HUES64 (cell line): ENCODE data around the gene TBXAS1.

Experiments used
- H3K27ac ChIP-seq: 2 replicates; pipeline ENCODE4 v1.7.0; 2013; ENCODE audit warnings: low read depth, low read length, inconsistent platforms
- H3K27me3 ChIP-seq: 2 replicates; pipeline ENCODE4 v1.6.1; 2013; ENCODE audit warnings: mild to moderate bottlenecking, low read length; ENCODE audit not compliant: insufficient read depth
- H3K36me3 ChIP-seq: 2 replicates; pipeline ENCODE4 v1.6.1; 2013; ENCODE audit warnings: mild to moderate bottlenecking, low read length; ENCODE audit not compliant: insufficient read depth
- H3K4me1 ChIP-seq: 2 replicates; pipeline ENCODE4 v1.6.1; 2013; ENCODE audit warnings: mild to moderate bottlenecking, low read length, moderate library complexity; ENCODE audit not compliant: insufficient read depth
- H3K4me3 ChIP-seq: 2 replicates; pipeline ENCODE4 v1.5.1; 2013; ENCODE audit warnings: mild to moderate bottlenecking, low read length, moderate library complexity
- H3K9ac ChIP-seq: 2 replicates; pipeline ENCODE4 v1.6.1; 2013; ENCODE audit warnings: mild to moderate bottlenecking, low read depth, low read length
- H3K9me3 ChIP-seq: 2 replicates; pipeline ENCODE4 v1.6.1; 2013; ENCODE audit warnings: low read depth, low read length; ENCODE audit not compliant: insufficient read depth
- WGBS: fragments of 150-250, 120-280 bp; methylation state at CpG from one replicate; pipeline ENCODE4 v1.1.7; 2013; ENCODE audit warnings: missing lambda C conversion rate; 5-methylcytosine and 5-hydroxymethylcytosine counted together

Gene TBXAS1

DNA sequence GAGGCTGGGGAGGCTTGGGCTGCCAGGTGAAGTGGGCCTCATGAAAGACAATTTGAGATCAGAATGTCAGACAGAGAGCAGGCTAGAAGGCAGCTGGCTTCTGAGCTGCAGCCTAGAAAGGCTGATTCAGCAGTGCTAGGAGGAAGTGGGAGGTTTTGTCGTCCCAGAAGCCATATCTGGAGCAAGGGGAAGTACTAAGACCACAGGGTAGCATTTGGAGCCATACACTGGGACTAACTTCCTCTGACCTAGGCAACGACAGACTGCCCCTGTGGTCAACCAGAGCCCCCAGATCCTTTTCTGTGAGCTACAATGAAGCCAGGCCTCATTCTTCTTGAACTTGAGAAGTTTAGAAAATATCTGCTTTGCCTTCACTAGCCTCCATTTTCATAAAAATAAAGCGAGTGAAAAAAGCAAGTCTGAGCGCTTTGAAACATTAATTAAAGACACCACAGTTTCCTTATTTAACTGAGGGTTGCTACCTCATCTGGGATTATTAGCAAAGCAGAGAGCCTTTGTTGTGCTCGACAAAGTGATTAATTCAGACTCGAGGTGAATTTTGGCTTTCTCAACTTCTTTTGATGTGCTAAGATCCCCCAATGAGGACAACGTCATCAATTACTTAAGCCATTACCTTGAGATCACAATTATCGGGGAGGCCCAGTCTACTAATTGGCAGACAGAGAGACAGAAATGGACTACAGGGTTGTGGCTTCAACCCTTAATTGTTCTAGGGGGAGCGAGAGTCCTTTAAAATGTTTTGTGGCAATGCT is 26.6 kb downstream of the TBXAS1 start:
- Histone ChIP-seq H3K27ac (no peak overlapping the region), H3K9ac (no peak overlapping the region), H3K4me3 (no peak overlapping the region), H3K36me3 (no peaks in the 10 kb centered on the region), H3K4me1 (no peaks in the 10 kb centered on the region), H3K27me3 (no peaks in the 10 kb centered on the region), H3K9me3 (no peaks in the 10 kb centered on the region)
- WGBS, result 77% methylated on average over 9 of the region's 9 CpGs

DNA sequence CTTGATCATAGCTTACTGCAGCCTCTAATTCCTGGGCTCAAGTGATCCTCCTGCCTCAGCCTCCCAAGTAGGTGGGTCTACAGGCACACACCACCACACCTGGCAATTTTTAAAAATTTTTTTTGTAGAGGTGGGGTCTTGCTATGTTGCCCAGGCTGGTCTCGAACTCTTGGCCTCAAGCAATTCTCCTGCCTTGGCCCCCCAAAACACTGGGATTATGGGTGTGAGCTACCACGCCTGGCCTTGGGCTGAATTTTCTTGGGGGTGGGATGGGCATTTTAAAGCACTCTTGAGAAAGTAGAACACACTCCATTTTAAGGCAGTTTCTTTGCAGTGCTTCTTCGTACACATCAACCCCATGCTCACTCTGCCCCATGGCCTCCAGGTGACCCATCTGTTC is 28.7 kb downstream of the TBXAS1 start:
- WGBS, result 95% methylated on average over 3 of the region's 3 CpGs
- H3K9ac ChIP-seq, result no peak overlapping the region
- no peaks in the 10 kb centered on the region for H3K4me1 ChIP-seq
- H3K27me3 ChIP-seq, result no peaks in the 10 kb centered on the region
- no peaks in the 10 kb centered on the region for H3K36me3 ChIP-seq
- no peak overlapping the region for H3K27ac ChIP-seq
- no peaks in the 10 kb centered on the region for H3K9me3 ChIP-seq
- H3K4me3 ChIP-seq, result no peak overlapping the region

DNA sequence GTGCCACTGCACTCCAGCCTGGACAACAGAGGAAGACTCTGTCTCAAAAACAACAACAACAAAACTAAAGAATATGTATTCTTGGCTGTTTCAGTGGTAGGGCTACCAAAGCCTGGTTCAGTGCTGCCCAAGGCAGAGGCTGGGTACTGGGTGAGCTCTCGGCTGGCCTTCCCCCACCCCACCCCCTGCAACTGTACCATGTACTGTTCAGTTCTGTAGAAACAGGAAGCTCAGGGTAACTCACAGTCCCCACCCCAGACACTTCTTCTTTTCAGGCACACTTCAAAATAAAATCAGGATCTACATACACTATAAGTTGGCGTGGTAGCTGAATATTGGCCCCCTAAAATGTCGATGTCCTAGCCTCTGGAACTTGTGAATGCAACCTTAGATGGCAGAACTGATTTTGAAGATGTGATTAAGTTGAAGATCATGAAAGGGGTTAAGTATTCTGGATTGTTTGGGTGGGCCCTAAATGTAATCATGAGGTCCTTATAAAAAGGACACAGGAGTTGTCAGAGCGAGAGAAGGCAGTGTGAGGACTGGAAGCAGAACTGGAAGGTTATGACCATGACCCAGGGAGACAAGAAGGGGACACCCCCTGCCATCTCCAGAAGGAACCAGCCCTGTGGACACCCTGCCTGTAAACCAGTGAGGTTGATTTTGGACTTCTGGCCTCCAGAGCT is 31.2 kb downstream of the TBXAS1 start:
- no peak overlapping the region for H3K27ac ChIP-seq

DNA sequence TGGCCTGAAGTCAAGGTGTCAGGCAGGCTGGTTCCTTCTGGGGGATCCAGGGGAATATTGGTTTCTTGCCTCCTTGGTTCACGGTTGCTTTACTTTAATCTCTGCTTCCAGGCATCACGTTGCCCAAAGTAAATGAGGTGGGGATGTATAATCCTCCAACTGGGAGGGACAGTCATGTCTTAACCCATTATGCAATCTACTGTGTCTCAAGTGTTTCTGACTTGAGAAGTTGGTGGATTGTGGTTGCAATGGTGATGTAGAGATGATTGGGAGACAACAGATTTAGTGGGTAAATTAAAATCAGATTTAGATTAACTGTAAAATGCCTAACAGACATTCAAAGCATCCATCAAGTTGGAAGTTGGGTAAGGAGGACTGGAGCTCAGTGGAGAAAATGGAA is 32.7 kb downstream of the TBXAS1 start:
- no peaks in the 10 kb centered on the region for H3K4me1 ChIP-seq
- no peak overlapping the region for H3K27ac ChIP-seq
- H3K27me3 ChIP-seq, result no peaks in the 10 kb centered on the region
- no peak overlapping the region for H3K9ac ChIP-seq
- peaks cover 12% of the 10 kb centered on the region; the same call in 1 of the 2 replicates for H3K9me3 ChIP-seq
- no peaks in the 10 kb centered on the region for H3K36me3 ChIP-seq
- 66% methylated on average over 2 of the region's 2 CpGs for WGBS
- H3K4me3 ChIP-seq, result no peak overlapping the region

More for the DNA sequence above, 31.2 kb downstream of the TBXAS1 start:
- Histone ChIP-seq H3K4me1 (no peaks in the 10 kb centered on the region), H3K27me3 (no peaks in the 10 kb centered on the region), H3K9ac (no peak overlapping the region), H3K36me3 (no peaks in the 10 kb centered on the region), H3K9me3 (peaks cover 12% of the 10 kb centered on the region; the same call in 1 of the 2 replicates), H3K4me3 (no peak overlapping the region)
- WGBS, result 94% methylated on average over 4 of the region's 4 CpGs

DNA sequence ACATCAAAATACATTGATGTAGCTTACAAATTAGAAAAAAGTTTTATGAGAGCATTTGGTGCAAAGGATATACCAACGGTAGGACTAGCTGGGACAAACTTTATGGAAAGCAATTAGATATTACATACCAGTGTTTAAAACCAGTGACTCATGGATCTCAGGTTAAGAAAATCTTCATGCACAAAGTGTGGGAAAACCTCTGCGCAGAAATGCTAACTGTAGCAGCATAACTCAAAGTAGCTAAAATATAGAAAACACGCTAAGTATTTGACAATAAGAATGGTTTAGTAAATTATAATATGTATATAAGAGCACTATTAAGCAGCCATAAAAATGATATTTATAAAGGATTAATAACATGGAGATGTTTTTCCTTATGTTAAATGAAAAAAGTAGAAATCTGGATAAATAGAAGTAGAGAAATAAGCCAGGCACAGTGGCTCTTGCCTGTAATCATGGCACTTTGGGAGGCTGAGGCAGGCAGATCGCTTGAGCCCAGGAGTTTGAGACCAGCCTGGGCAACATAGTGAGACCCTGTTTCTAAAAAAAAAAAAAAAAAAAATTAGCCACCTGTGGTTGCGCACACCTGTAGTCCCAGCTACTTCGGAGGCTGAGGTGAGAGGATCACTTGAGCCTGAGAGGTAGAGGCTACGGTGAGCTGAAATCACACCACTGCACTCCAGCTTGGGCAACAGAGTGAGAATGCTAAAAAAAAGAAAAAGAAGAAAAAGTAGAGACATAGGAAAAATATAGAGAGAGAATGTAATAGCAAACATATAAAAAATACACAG is 37.2 kb downstream of the TBXAS1 start:
- H3K4me1 ChIP-seq, result no peaks in the 10 kb centered on the region
- H3K9ac ChIP-seq, result no peak overlapping the region
- no peak overlapping the region for H3K4me3 ChIP-seq
- 95% methylated on average over 6 of the region's 7 CpGs for WGBS
- H3K27me3 ChIP-seq, result no peaks in the 10 kb centered on the region
- H3K36me3 ChIP-seq, result no peaks in the 10 kb centered on the region
- H3K9me3 ChIP-seq, result peaks cover 12% of the 10 kb centered on the region; the same call in 1 of the 2 replicates
- no peak overlapping the region for H3K27ac ChIP-seq

DNA sequence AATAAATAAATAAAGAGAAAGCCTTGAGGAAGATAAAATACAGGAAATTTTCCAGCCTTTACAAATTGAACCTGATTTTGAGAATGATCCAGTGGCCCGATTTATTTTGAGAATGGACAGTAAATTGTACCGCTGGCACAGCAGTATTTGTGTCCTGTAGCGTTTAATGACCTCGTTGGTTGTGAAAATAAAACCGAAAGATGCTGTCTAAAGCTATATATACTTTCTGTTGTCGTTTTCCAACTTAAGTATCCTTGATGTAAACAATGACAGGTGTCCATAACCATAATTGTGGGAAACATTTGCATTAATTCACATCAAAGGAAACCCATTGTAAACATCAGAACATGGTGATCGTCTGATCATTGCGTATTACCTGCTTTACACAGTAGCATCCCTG is 38.8 kb downstream of the TBXAS1 start:
- H3K9me3 ChIP-seq, result peaks cover 12% of the 10 kb centered on the region; the same call in 1 of the 2 replicates
- H3K27ac ChIP-seq, result no peak overlapping the region
- H3K27me3 ChIP-seq, result no peaks in the 10 kb centered on the region
- 96% methylated on average over 8 of the region's 8 CpGs for WGBS
- no peaks in the 10 kb centered on the region for H3K4me1 ChIP-seq
- no peaks in the 10 kb centered on the region for H3K36me3 ChIP-seq
- H3K4me3 ChIP-seq, result no peak overlapping the region
- no peak overlapping the region for H3K9ac ChIP-seq

DNA sequence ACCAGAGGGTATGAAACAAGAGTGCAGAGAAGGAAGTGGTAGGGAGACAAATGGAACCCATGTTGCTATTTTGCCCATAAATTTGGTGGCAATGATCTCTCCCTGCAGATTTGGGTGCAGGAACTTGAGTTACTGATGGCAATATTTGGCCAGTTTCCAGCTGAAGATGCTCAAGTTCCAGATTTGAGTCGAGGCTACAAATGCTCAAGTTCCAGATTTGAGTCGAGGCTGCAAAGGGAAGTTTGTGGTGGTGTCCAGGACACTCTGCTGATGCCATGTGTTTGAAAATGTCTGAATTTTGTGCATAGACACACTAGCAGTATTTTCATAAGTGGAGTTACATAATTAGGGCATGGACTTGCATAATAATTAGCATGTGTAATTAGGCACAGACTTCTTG is 40.8 kb downstream of the TBXAS1 start:
- Histone ChIP-seq H3K9ac (no peak overlapping the region), H3K27ac (no peak overlapping the region), H3K36me3 (no peaks in the 10 kb centered on the region), H3K27me3 (no peaks in the 10 kb centered on the region), H3K4me1 (no peaks in the 10 kb centered on the region), H3K4me3 (no peak overlapping the region), H3K9me3 (no peaks in the 10 kb centered on the region)
- 96% methylated on average over 2 of the region's 2 CpGs for WGBS

DNA sequence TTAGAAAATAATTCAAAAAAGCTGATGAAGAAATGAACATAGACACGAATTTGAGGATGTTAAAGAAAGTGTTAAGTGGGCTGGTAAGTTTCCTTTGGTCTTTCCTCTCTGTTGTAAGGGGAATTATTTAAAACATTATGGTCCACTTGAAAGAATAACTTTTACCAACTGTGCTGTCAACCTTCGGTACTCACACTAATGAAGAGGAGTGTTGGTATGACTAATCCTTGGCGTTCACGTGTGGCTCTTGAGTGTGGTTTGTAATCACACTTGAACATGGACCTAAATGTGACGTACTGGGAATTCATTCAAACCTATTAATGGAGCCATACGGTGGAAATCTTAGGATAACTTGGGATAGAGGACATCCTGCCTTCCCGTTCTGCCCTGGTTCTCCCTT is 41.3 kb downstream of the TBXAS1 start:
- no peaks in the 10 kb centered on the region for H3K4me1 ChIP-seq
- no peaks in the 10 kb centered on the region for H3K9me3 ChIP-seq
- WGBS, result 94% methylated on average over 7 of the region's 7 CpGs
- H3K27ac ChIP-seq, result no peak overlapping the region
- H3K9ac ChIP-seq, result no peak overlapping the region
- no peaks in the 10 kb centered on the region for H3K36me3 ChIP-seq
- no peaks in the 10 kb centered on the region for H3K27me3 ChIP-seq
- no peak overlapping the region for H3K4me3 ChIP-seq

DNA sequence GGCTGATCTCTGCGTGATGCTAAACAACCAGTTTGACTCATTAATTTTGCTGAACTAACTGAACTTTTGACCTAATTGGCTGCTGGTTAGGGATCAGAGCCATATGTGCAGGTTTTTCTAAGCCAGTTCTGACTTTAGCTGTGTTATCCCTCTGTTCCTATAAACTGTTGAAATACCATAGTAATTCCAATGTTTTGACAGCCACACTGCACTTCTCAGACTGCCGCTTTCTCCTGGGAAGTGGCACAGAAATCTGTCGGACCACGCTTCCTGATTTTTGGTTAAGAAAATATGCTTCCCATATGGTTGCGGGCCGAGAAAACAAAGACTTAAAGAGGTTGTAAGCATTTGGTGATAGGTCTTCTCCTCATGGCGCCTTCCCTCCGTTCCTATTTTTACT is 42.3 kb downstream of the TBXAS1 start:
- H3K4me3 ChIP-seq, result no peak overlapping the region
- no peaks in the 10 kb centered on the region for H3K36me3 ChIP-seq
- H3K27me3 ChIP-seq, result no peaks in the 10 kb centered on the region
- no peak overlapping the region for H3K9ac ChIP-seq
- no peaks in the 10 kb centered on the region for H3K9me3 ChIP-seq
- no peaks in the 10 kb centered on the region for H3K4me1 ChIP-seq
- WGBS, result 94% methylated on average over 8 of the region's 8 CpGs
- H3K27ac ChIP-seq, result no peak overlapping the region

DNA sequence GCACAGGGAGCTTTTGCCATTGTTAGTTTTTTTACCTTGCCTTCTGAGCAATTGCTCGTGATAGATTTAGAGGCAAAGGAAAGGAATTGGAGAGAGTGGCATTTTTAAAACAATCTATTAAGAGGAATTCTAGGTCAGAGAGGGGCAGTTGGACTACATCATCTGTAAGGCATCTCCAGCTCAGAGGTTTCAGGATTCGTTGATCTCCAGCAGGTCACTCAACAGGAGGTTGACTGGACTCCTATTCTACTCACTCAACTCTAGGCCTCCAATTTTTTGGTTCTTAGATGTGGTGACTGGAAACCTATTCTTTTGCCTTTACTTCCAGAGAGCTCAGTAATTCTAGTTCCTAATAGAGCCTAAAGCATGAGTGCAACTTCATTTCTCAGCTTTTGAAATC is 42.8 kb downstream of the TBXAS1 start:
- no peak overlapping the region for H3K9ac ChIP-seq
- no peaks in the 10 kb centered on the region for H3K9me3 ChIP-seq
- H3K4me3 ChIP-seq, result no peak overlapping the region
- no peaks in the 10 kb centered on the region for H3K27me3 ChIP-seq
- H3K27ac ChIP-seq, result no peak overlapping the region
- no peaks in the 10 kb centered on the region for H3K36me3 ChIP-seq
- H3K4me1 ChIP-seq, result no peaks in the 10 kb centered on the region
- 85% methylated on average over 2 of the region's 2 CpGs for whole genome bisulfite sequencing
